Glutamatergic neuron (in vitro differentiated cells): ENCODE measurements around the gene C17orf113. TPM values are rescaled to one million over a fixed set of nuclear protein-coding genes. Genes with fewer than 3 reads are reported as not detected.
A peak's percentile ranks its signal among the peaks of the same experiment; 100 is the strongest.

Source experiments
- DNase-seq: peaks from one replicate; pipeline ENCODE4 v3.0.0; 2022
- H3K27ac Mint-ChIP-seq: one replicate; pipeline ENCODE4 v1.8.0; 2020; ENCODE audit warnings: mild to moderate bottlenecking, mixed read lengths, inconsistent platforms; ENCODE audit not compliant: unreplicated experiment
- H3K27me3 Mint-ChIP-seq: one replicate; pipeline ENCODE4 v1.8.0; 2020; ENCODE audit warnings: mild to moderate bottlenecking, moderate library complexity, mixed read lengths, inconsistent platforms; ENCODE audit not compliant: unreplicated experiment
- H3K36me3 Mint-ChIP-seq: one replicate; pipeline ENCODE4 v1.8.0; 2020; ENCODE audit warnings: mild to moderate bottlenecking, mixed read lengths, inconsistent platforms; ENCODE audit not compliant: unreplicated experiment
- H3K4me1 Mint-ChIP-seq: one replicate; pipeline ENCODE4 v1.8.0; 2020; ENCODE audit warnings: mild to moderate bottlenecking, low read depth, mixed read lengths, inconsistent platforms; ENCODE audit not compliant: unreplicated experiment
- H3K4me3 Mint-ChIP-seq: one replicate; pipeline ENCODE4 v1.8.0; 2020; ENCODE audit warnings: mild to moderate bottlenecking, mixed read lengths, inconsistent platforms; ENCODE audit not compliant: unreplicated experiment
- H3K9me3 Mint-ChIP-seq: one replicate; pipeline ENCODE4 v1.8.0; 2020; ENCODE audit warnings: mild to moderate bottlenecking, moderate library complexity, mixed read lengths, inconsistent platforms; ENCODE audit not compliant: unreplicated experiment
- long read RNA-seq: library from polyadenylated mRNA; unstranded; transcript quantifications from one replicate; pipeline ENCODE4 v2.0.0, GENCODE V29; 2020; ENCODE audit not compliant: unreplicated experiment
- total RNA-seq: library from RNA; stranded (reverse); fragmentation: NEBNext Ultra II Directional; extraction: Animal tissue kit (Norgen Biotek cat#: 25700); gene quantifications from one replicate; pipeline ENCODE4 v1.2.1, GENCODE V29; 2021; ENCODE audit not compliant: unreplicated experiment
- TF ChIP-seq, protein P1 (sequence below): fragments of 200-600 bp; sonication (generic); IDR thresholded peaks from one replicate; pipeline ENCODE4 v1.5.0; 2021; ENCODE audit not compliant: partially characterized antibody, unreplicated experiment

Gene C17orf113
- total RNA-seq = 2.4 TPM
- long read RNA-seq = 0 reads

DNA sequence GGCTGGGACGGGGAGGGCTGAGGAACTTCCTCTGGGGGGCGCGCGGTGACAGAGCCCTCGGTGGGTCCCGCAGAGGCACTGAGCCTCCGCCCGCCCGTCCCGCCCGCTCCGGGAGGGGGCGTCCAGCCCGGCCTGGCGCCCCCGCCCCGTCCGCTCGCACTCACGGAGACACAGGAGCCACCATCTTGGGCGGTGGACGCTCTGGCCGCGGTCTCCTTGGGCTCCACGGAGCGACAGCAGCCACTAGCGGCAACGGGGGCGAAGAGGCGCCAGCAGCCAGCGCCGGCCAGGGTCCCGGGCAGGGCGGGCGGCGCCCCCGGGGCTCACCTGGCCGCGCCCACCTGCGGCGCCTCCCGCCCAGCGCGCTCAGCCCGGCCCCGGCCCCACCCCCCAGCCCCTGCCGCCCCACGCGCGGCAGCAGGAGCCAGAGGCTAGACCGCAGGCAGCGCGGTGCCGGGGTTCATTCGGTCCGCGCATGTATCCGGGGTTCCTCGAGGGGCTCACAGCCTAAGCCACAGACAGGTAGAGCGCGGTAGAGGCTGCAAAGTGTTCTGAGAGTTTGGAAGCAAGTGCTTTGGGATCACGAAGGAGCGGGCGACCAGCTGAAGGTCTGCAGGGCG is at the start of gene C17orf113:
Gene C17orf113 (minus strand): TSS at position 209 of the 620 bp plus-strand sequence. CDS start 7,225 bp downstream, outside the sequence.
- TF ChIP-seq, protein P1, sequence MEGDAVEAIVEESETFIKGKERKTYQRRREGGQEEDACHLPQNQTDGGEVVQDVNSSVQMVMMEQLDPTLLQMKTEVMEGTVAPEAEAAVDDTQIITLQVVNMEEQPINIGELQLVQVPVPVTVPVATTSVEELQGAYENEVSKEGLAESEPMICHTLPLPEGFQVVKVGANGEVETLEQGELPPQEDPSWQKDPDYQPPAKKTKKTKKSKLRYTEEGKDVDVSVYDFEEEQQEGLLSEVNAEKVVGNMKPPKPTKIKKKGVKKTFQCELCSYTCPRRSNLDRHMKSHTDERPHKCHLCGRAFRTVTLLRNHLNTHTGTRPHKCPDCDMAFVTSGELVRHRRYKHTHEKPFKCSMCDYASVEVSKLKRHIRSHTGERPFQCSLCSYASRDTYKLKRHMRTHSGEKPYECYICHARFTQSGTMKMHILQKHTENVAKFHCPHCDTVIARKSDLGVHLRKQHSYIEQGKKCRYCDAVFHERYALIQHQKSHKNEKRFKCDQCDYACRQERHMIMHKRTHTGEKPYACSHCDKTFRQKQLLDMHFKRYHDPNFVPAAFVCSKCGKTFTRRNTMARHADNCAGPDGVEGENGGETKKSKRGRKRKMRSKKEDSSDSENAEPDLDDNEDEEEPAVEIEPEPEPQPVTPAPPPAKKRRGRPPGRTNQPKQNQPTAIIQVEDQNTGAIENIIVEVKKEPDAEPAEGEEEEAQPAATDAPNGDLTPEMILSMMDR = peak; percentile 32
- peaks cover 5% of the 10 kb centered on the region for H3K9me3 Mint-ChIP-seq
- H3K27ac Mint-ChIP-seq = no peak within 1 kb of the TSS
- DNase-seq = peak; percentile 80
- no peaks in the 10 kb centered on the region for H3K36me3 Mint-ChIP-seq
- peaks cover 7% of the 10 kb centered on the region for H3K4me1 Mint-ChIP-seq
- peaks cover 17% of the 10 kb centered on the region for H3K27me3 Mint-ChIP-seq
- peak within 1 kb of the TSS; percentile 87 for H3K4me3 Mint-ChIP-seq

DNA sequence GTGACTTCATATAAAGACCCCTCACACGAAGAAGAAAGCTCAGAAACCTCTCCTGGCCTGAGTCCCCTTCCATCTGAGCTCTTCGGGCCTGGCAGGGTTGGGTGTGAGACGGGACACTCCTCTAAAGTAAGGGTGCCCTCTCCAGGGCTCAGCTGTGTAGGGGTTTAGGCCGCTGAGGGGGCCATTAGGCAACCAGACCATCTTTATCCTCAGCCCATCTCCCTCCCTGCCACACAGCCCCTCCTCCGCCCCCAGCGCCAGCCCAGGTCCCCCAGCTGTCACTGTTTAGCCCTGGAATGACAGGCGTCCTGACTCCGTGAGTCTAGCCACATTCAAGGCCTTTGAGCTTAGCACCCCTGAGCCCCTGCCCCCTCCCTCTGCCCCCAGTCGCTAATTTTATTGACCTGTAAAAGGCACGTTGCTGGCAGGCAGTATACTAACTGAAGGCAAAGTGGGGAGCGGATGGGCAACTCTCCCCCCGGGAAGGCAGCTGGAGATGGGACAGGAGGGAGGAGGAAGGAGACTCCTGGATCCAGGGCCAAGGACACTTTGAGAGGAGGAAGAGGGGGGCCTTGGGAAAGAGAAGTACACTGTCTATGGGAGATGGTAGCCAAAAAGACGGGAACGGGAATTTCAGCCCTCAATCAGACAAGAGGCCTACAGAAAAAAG is 48.5 kb upstream of the C17orf113 start:
- DNase-seq = peak; percentile 62
- H3K9me3 Mint-ChIP-seq = peaks cover 2% of the 10 kb centered on the region
- peaks cover 15% of the 10 kb centered on the region for H3K27me3 Mint-ChIP-seq

DNA sequence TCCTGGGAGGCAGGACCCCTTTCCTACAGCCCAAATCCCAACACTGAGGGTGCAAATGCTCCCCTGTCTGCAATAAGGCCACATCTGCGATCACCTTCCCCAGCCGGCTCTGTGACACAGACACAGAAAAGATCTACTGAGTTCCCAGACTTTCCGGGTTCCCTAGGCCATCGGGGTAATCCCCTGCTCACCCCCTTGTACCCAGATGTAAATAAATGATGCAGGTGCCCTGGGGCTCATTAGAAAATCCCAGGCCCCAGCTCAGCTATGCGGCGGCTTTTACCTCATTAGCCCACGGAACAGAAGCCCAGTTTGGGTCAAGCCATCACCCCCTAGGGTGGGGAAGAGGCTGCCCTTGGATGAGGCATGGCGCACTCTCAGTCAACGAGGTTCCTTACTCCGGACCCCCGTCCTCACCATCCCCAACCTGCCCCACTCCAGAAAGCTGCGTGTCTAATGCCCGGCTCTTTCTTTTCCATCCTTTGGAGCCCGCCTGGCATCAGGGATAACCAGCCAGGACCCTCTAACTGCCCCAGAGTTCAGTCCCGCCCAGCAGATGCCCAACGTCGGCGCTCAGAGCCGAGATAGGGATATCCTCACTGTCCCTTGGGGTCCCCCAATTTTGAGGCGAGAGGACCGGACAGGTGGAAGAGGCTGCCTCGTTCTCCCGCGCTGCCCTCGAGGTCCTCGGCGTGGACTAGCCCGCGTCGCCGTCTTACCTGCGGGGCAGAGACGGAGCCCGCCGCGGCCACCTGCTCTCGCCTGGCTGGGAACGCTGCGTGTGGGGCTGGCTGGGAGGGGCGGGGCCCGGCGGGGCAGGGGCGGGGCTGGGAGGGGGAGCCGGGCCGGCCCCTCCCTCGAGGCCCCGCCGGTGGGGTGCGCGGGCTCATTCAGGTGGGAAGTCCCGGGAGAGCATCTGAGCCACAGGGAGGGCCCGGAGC is 47.6 kb upstream of the C17orf113 start, which contains the start of gene ZNF385C:
Gene ZNF385C (minus strand): TSS at position 783 of the 941 bp plus-strand sequence. CDS start 35,417 bp downstream, outside the sequence.
- H3K4me3 Mint-ChIP-seq = peak within 1 kb of the TSS; percentile 64

More for the DNA sequence above, 48.5 kb upstream of the C17orf113 start:
- TF ChIP-seq, protein P1 = no peak
- peaks cover 10% of the 10 kb centered on the region for H3K4me1 Mint-ChIP-seq
- H3K27ac Mint-ChIP-seq = no peak overlapping the region
- H3K4me3 Mint-ChIP-seq = peak overlapping the region; percentile 64
- H3K36me3 Mint-ChIP-seq = no peaks in the 10 kb centered on the region

DNA sequence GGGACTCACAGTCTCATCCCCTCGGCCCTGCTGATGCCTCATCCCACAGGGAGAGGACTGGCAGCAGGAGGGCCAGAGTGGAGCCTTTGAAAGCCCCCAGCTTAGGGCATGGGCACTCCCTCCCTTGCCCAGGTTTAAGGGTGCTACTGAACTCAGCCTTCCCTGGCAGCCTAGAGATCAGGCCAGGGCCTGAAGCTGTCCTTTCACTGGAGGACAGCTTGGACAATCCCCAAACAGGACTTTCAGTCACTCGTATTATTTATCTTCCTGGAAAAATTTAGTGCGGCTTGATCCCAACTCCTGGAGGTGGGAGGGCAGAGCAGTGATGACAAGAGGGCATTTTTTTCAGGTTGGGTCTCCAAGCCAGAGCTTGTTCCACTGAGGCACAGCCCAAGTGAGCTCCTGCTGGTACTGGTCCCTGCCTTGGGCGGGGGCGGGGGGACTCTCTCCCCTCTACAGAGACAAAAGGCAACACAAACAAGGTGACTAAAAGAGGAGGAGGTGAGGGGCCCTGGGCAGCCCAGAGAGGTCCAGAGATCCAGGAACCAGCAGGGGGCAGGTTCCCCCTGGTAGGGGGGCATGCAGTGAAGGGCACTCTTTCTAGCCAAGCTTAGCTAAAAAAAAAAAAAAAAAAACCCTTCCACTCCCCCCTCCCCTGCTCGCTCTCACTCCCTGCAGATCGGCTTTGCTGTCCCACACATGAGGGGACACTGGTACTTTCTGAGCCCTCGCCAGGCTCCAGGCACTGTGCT is 46.1 kb upstream of the C17orf113 start:
- H3K4me1 Mint-ChIP-seq = peaks cover 10% of the 10 kb centered on the region
- TF ChIP-seq, protein P1 = peak; percentile 21
- peaks cover 15% of the 10 kb centered on the region for H3K27me3 Mint-ChIP-seq
- H3K36me3 Mint-ChIP-seq = no peaks in the 10 kb centered on the region
- H3K4me3 Mint-ChIP-seq = no peak overlapping the region
- H3K9me3 Mint-ChIP-seq = no peaks in the 10 kb centered on the region
- H3K27ac Mint-ChIP-seq = no peak overlapping the region
- no peak for DNase-seq

More for the DNA sequence above, 47.6 kb upstream of the C17orf113 start, which contains the start of gene ZNF385C:
- TF ChIP-seq, protein P1 = no peak
- Mint-ChIP-seq H3K9me3 (peaks cover 2% of the 10 kb centered on the region), H3K36me3 (no peaks in the 10 kb centered on the region), H3K4me1 (peaks cover 10% of the 10 kb centered on the region), H3K27ac (no peak within 1 kb of the TSS), H3K27me3 (peaks cover 15% of the 10 kb centered on the region)
- DNase-seq = peak; percentile 45
